Measurements from ENCODE around the gene KICS2. TPM values are rescaled to one million over a fixed set of nuclear protein-coding genes. Genes with fewer than 3 reads are reported as not detected.

KICS2 gene
- total and polyA plus RNA-seq, 10 donors = 6.6 to 26.2 (median 13.7) TPM

- H3K36me3 ChIP-seq = no peaks in the 10 kb centered on the region
- H3K9me3 ChIP-seq = no peaks in the 10 kb centered on the region
- TF ChIP-seq POLR2A (IDR thresholded peaks at IDR 0.05) = no peak
- TF ChIP-seq CTCF (IDR thresholded peaks at IDR 0.05 in 8 of 11, conservative IDR thresholded peaks at IDR 0.05 in 3 of 11) = no peak
- TF ChIP-seq POLR2AphosphoS5 (IDR thresholded peaks at IDR 0.05) = no peak
- intact Hi-C loops (cut with DNase I; ENCODE audit: low total_unique reads) = no loop called here
- H3K4me3 ChIP-seq = no peak overlapping the region
- no peaks in the 10 kb centered on the region for H3K27me3 ChIP-seq (replicated peaks in 1 of 7)
- no peak for DNase-seq
- H3K27ac ChIP-seq = no peak overlapping the region
- peaks cover 0 to 16% (median 5%) of the 10 kb centered on the region in 6 donors for H3K4me1 ChIP-seq
- 77 to 94% (median 90%) methylated on average over 3 of the region's 3 CpGs for WGBS, 5 donors
Measured at GRCh38 chr12:64173456-64173855, 48.6 kb downstream of the KICS2 start.

Small RNAs within 50 kb of the gene (small RNA-seq; reads per million reads assigned to genes)
- gene RNU5A-7P (0 reads per million in 4 donors), gene RNU6-1009P (0 reads per million in 4 donors)

Other genes starting within 250 kb of the KICS2 start
- under 1 TPM in 2 of 7 donors, not detected in 5; 0.20 to 0.26 TPM for gene C12orf56, start 168.5 kb upstream of the KICS2 start, total RNA-seq
- gene C12orf56, start 168.5 kb upstream of the KICS2 start, polyA plus RNA-seq = under 1 TPM in 2 of 3 donors, not detected in 1; 0.03 to 0.12 TPM
- 10 to 100 TPM; 32.0 to 50.3 (median 46.7) TPM for gene XPOT, start 182.1 kb upstream of the KICS2 start, total RNA-seq
- gene XPOT, start 182.1 kb upstream of the KICS2 start, polyA plus RNA-seq = 10 to 100 TPM; 11.1 to 16.0 (median 12.2) TPM
- gene TBK1, start 229.8 kb upstream of the KICS2 start, total RNA-seq = 10 to 100 TPM; 27.5 to 55.2 (median 39.0) TPM
- 10 to 100 TPM; 13.9 to 22.2 (median 15.6) TPM for gene TBK1, start 229.8 kb upstream of the KICS2 start, polyA plus RNA-seq

Data from spleen (tissue), 11 donors.